Measurements from ENCODE around the gene HOMEZ. TPM values are rescaled to one million over a fixed set of nuclear protein-coding genes. Genes with fewer than 3 reads are reported as not detected.

The HOMEZ gene
- total RNA-seq, 4 donors from 2014 or later, result 1.9 to 12.9 (median 8.6) TPM

DNA sequence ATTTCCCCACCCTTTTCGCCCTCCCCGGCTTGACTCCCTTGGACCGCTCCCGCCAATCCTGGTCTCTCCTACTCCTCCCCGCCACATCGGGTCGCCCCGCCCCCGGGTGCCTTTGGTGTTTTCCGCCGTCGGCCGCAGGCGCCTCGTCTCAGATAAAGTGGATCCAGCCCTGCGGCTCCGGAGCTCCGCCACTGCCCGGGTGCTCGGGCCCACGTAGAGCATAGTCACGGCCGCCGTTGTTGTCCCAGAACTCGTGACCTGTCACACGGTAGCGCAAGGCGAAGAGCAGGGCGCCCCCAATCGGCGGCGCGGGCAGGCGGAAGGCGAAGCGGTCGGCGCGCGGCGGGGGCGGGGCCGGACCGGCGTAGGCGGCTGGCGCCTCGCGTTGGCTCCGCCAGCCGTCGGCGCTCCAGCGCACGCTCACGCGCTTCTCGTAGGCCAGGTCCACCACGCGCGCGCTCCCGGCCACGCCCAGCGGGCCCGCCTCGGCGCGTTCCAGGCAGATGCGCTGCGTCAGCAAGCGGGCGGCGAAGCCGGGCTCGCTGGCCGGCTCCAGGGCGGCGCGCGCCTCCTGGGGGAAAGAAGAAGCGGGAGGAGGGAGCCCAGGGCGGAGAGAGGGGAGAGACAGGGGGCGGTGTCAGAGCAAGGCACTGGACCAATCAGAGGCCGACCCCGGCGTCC, 15.5 kb upstream of the HOMEZ start:
- no peaks in the 10 kb centered on the region for H3K27me3 ChIP-seq
- TF ChIP-seq EP300 (IDR thresholded peaks at IDR 0.05; ENCODE audit: low read depth) (no peak), POLR2A (IDR thresholded peaks at IDR 0.05) (peak; percentile 55), POLR2AphosphoS5 (IDR thresholded peaks at IDR 0.05) (peak; percentile 73 to 81 (median 79))
- TF ChIP-seq, protein P1, sequence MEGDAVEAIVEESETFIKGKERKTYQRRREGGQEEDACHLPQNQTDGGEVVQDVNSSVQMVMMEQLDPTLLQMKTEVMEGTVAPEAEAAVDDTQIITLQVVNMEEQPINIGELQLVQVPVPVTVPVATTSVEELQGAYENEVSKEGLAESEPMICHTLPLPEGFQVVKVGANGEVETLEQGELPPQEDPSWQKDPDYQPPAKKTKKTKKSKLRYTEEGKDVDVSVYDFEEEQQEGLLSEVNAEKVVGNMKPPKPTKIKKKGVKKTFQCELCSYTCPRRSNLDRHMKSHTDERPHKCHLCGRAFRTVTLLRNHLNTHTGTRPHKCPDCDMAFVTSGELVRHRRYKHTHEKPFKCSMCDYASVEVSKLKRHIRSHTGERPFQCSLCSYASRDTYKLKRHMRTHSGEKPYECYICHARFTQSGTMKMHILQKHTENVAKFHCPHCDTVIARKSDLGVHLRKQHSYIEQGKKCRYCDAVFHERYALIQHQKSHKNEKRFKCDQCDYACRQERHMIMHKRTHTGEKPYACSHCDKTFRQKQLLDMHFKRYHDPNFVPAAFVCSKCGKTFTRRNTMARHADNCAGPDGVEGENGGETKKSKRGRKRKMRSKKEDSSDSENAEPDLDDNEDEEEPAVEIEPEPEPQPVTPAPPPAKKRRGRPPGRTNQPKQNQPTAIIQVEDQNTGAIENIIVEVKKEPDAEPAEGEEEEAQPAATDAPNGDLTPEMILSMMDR (IDR thresholded peaks at IDR 0.05), result peak; percentile 60 to 84 (median 69)
- WGBS, 2 donors (ENCODE audit: low coverage in 1 of 2), result 2% methylated on average over 25 of the region's 87 CpGs; no CpG with 5 or more reads in 1 of the 2 donors
- H3K9me3 ChIP-seq, result no peaks in the 10 kb centered on the region
- H3K27ac ChIP-seq, result peak overlapping the region; percentile 99 to 100 (median 99)
- in situ Hi-C loops (cut with MboI; ENCODE audit: low pct_ligation_motif_present in 1 of 4, low pct_unique_long_range_greater_than_20kb in 1 of 4, low sequenced_read_pairs in 3 of 4), result no loop called here
- H3K4me1 ChIP-seq, result peaks cover 17 to 40% (median 28%) of the 10 kb centered on the region in 4 donors
- peak overlapping the region; percentile 55 to 87 (median 75) for H3K4me3 ChIP-seq
- no peaks in the 10 kb centered on the region for H3K36me3 ChIP-seq
- peak; percentile 98 for DNase-seq
- intact Hi-C loops (cut with DNase I; ENCODE audit: low total_unique reads), result no loop called here

DNA sequence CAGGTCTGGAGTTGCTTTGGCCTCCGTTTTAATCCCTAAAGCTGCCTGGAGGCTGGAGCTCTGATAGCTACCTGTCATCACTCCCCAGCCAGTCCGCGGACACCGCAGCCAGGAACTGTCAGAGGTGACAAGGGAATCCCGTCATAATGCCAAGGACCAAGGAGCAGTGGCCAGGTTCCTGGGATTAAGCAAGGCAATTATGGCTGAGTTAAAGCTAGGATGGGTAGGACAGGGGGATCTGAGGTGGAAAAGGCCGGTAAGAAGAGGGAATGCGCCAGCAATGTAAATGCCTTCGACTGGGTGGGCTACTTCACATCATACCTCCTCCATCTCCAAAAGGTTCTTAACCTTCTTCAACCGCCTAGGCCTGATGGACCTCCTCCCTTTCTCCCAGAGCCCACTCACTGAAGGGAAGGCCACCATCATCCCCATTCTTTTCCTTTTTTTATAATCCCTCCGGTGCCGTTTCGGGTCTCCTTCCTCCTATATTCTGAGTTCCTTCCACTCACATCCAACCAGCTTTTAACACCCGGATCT, 14.8 kb upstream of the HOMEZ start:
- DNase-seq, result peak; percentile 51
- Histone ChIP-seq H3K4me3 (peak overlapping the region; percentile 47 to 74 (median 66)), H3K27me3 (no peaks in the 10 kb centered on the region), H3K27ac (peak overlapping the region; percentile 99 to 100 (median 99)), H3K4me1 (peaks cover 11 to 33% (median 21%) of the 10 kb centered on the region in 4 donors), H3K9me3 (no peaks in the 10 kb centered on the region), H3K36me3 (no peaks in the 10 kb centered on the region)
- 0 to 6% methylated on average over 4 to 13 of the region's 13 CpGs for WGBS, 2 donors (ENCODE audit: low coverage in 1 of 2)
- intact Hi-C loops (cut with DNase I; ENCODE audit: low total_unique reads) (no loop called here), in situ Hi-C loops (cut with MboI; ENCODE audit: low pct_ligation_motif_present in 1 of 4, low pct_unique_long_range_greater_than_20kb in 1 of 4, low sequenced_read_pairs in 3 of 4) (no loop called here)
- peak in 1 of 3 donors; percentile 45 for TF ChIP-seq POLR2AphosphoS5 (IDR thresholded peaks at IDR 0.05)
- TF ChIP-seq POLR2A (IDR thresholded peaks at IDR 0.05), result peak; percentile 5
- no peak for TF ChIP-seq EP300 (IDR thresholded peaks at IDR 0.05; ENCODE audit: low read depth)

DNA sequence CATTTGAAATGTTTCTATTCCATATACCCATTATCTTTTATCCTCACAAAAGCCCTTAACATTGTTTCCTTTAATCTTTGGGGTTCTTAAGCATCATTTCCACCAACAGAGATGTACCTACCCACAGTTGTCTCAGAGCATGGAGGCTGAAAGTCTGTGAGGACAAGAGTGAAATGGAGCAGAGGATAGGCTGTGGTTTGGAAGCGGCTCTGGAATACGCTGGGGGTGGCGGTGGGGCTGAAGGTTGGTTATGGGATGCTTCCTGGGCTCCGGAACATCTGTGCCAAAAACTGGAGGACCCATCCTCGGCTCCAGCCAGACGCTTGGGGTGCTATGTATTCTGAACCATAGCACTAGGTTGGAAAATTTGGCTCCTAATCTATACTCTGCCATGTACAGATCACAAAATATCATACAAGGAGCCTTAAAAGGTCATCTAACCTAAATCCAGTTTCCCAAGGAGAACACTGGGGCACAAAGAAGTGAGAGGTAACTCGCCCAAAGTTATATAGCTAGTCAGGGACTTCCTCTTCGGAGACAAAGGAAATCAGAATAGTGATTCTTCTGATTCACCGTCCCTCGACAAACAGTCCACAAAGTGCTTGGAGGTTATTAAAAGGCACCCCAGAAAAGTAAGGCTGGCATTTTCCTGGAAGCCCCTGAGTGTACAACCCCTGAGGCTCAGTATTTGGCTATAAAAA, 14.2 kb upstream of the HOMEZ start:
- H3K4me1 ChIP-seq, result peaks cover 7 to 29% (median 19%) of the 10 kb centered on the region in 4 donors
- H3K27me3 ChIP-seq, result no peaks in the 10 kb centered on the region
- peak overlapping the region; percentile 99 to 100 (median 99) for H3K27ac ChIP-seq
- DNase-seq, result no peak
- no peaks in the 10 kb centered on the region for H3K9me3 ChIP-seq
- TF ChIP-seq POLR2AphosphoS5 (IDR thresholded peaks at IDR 0.05), result no peak
- TF ChIP-seq EP300 (IDR thresholded peaks at IDR 0.05; ENCODE audit: low read depth), result no peak
- TF ChIP-seq, protein P1 (IDR thresholded peaks at IDR 0.05), result no peak
- TF ChIP-seq POLR2A (IDR thresholded peaks at IDR 0.05), result no peak
- intact Hi-C loops (cut with DNase I; ENCODE audit: low total_unique reads), result loop anchor here (2.0 kb wide), 1 partner anchor 33 kb away; no protein-coding TSS in a partner anchor
- in situ Hi-C loops (cut with MboI; ENCODE audit: low pct_ligation_motif_present in 1 of 4, low pct_unique_long_range_greater_than_20kb in 1 of 4, low sequenced_read_pairs in 3 of 4), result loop anchor here in 3 of 4 donors (25.0 kb wide), 1 partner anchor 188 kb away; the partner anchor contains the start of genes CEBPE (in 3 of the 3) and CIROP (in 3 of the 3)
- H3K4me3 ChIP-seq, result peak overlapping the region; percentile 47 to 74 (median 66)
- no peaks in the 10 kb centered on the region for H3K36me3 ChIP-seq
- 24 to 62% methylated on average over 4 to 10 of the region's 10 CpGs for WGBS, 2 donors (ENCODE audit: low coverage in 1 of 2)

DNA sequence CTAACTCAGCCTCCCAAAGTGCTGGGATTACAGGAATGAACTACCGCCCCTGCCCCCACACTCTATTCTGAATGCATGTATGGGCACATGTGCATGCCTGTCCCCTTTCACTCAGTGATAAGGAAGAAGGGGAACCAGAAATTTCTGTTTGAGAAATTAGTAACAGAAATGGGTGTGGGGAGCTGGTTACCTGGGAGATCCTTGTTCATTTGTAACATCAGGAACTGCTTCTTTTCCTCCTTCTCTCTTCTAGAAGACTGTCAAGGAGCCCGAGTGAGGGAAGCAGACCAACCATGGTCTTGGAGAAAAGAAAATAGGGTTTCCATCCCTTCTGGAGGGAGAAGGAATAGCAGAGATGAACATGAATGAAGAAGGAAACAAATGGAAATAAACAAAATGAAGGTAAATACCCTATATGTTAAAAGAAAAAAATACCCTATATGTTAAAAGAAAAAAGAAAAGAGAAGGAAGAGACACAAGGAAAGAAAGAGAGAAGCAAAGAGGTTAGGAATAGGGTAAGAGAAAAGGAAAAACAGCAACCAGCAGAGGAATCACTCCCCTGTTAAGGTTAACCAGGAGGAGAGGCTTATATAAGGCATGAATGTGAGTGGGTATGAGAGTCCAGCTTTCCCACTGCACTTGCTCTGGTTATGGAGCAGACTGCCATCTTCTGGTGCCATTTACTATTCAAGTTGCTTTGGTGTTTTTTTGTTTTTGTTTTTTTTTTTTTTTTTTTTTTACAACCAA, 13.5 kb upstream of the HOMEZ start:
- peaks cover 7 to 33% (median 23%) of the 10 kb centered on the region in 4 donors for H3K4me1 ChIP-seq
- H3K27ac ChIP-seq, result peak overlapping the region; percentile 99 to 100 (median 99)
- no peaks in the 10 kb centered on the region for H3K27me3 ChIP-seq
- no peak overlapping the region for H3K4me3 ChIP-seq
- no peak for TF ChIP-seq POLR2AphosphoS5 (IDR thresholded peaks at IDR 0.05)
- no peak for TF ChIP-seq EP300 (IDR thresholded peaks at IDR 0.05; ENCODE audit: low read depth)
- TF ChIP-seq, protein P1 (IDR thresholded peaks at IDR 0.05), result no peak
- TF ChIP-seq POLR2A (IDR thresholded peaks at IDR 0.05), result no peak
- H3K36me3 ChIP-seq, result no peaks in the 10 kb centered on the region
- intact Hi-C loops (cut with DNase I; ENCODE audit: low total_unique reads) (loop anchor here (2.0 kb wide), 1 partner anchor 33 kb away; no protein-coding TSS in a partner anchor), in situ Hi-C loops (cut with MboI; ENCODE audit: low pct_ligation_motif_present in 1 of 4, low pct_unique_long_range_greater_than_20kb in 1 of 4, low sequenced_read_pairs in 3 of 4) (loop anchor here in 3 of 4 donors (25.0 kb wide), 1 partner anchor 187 kb away; the partner anchor contains the start of genes CEBPE (in 3 of the 3) and CIROP (in 3 of the 3))
- WGBS, 2 donors (ENCODE audit: low coverage in 1 of 2), result 33 to 60% methylated on average over 1 to 2 of the region's 2 CpGs
- DNase-seq, result no peak
- no peaks in the 10 kb centered on the region for H3K9me3 ChIP-seq
